Measurements from ENCODE around the gene GTF2H1.
A peak's percentile ranks its signal among the peaks of the same experiment; 100 is the strongest.
"Not testable (repeated sequence)": the region's sequence is repeated elsewhere in the genome, so short reads cannot be mapped to it uniquely, and the experiment has no call there.

Gene GTF2H1

GRCh38 chr11:18312012-18312411 lies 10.4 kb upstream of the GTF2H1 start:
- Mint-ChIP-seq H3K4me1 (ENCODE audit: low read depth) (peaks cover 15% of the 10 kb centered on the region), H3K27me3 (no peaks in the 10 kb centered on the region), H3K9me3 (no peaks in the 10 kb centered on the region), H3K4me3 (no peak overlapping the region), H3K36me3 (ENCODE audit: low read depth) (peaks cover 83% of the 10 kb centered on the region), H3K27ac (no peak overlapping the region)
- no peak for DNase-seq

- H3K4me1 Mint-ChIP-seq (ENCODE audit: low read depth), result peaks cover 20% of the 10 kb centered on the region
- no peak for DNase-seq
- H3K4me3 Mint-ChIP-seq, result no peak overlapping the region
- H3K9me3 Mint-ChIP-seq, result no peaks in the 10 kb centered on the region
- H3K27ac Mint-ChIP-seq, result no peak overlapping the region
- peaks cover 81% of the 10 kb centered on the region for H3K36me3 Mint-ChIP-seq (ENCODE audit: low read depth)
- H3K27me3 Mint-ChIP-seq, result no peaks in the 10 kb centered on the region
These were observed 9.5 kb upstream of the GTF2H1 start for GRCh38 chr11:18312663-18313420.

GRCh38 chr11:18313965-18314763 lies 8.2 kb upstream of the GTF2H1 start:
- Mint-ChIP-seq H3K4me1 (ENCODE audit: low read depth) (peaks cover 31% of the 10 kb centered on the region), H3K4me3 (no peak overlapping the region), H3K9me3 (no peaks in the 10 kb centered on the region), H3K27ac (no peak overlapping the region), H3K36me3 (ENCODE audit: low read depth) (peaks cover 76% of the 10 kb centered on the region), H3K27me3 (no peaks in the 10 kb centered on the region)
- no peak for DNase-seq

- Mint-ChIP-seq H3K9me3 (no peaks in the 10 kb centered on the region), H3K27me3 (no peaks in the 10 kb centered on the region), H3K27ac (no peak overlapping the region), H3K4me1 (ENCODE audit: low read depth) (peaks cover 39% of the 10 kb centered on the region), H3K36me3 (ENCODE audit: low read depth) (peaks cover 73% of the 10 kb centered on the region), H3K4me3 (no peak overlapping the region)
- DNase-seq, result no peak
These were observed 7.4 kb upstream of the GTF2H1 start for GRCh38 chr11:18314784-18315523.

GRCh38 chr11:18315893-18316292 lies 6.5 kb upstream of the GTF2H1 start:
- peaks cover 47% of the 10 kb centered on the region for H3K4me1 Mint-ChIP-seq (ENCODE audit: low read depth)
- no peaks in the 10 kb centered on the region for H3K27me3 Mint-ChIP-seq
- peaks cover 63% of the 10 kb centered on the region for H3K36me3 Mint-ChIP-seq (ENCODE audit: low read depth)
- H3K9me3 Mint-ChIP-seq, result no peaks in the 10 kb centered on the region
- no peak overlapping the region for H3K27ac Mint-ChIP-seq
- no peak for DNase-seq
- no peak overlapping the region for H3K4me3 Mint-ChIP-seq

GRCh38 chr11:18317551-18317950 lies 4.8 kb upstream of the GTF2H1 start:
- H3K36me3 Mint-ChIP-seq (ENCODE audit: low read depth), result peaks cover 64% of the 10 kb centered on the region
- no peaks in the 10 kb centered on the region for H3K27me3 Mint-ChIP-seq
- H3K4me1 Mint-ChIP-seq (ENCODE audit: low read depth), result peaks cover 52% of the 10 kb centered on the region
- H3K27ac Mint-ChIP-seq, result no peak overlapping the region
- no peak overlapping the region for H3K4me3 Mint-ChIP-seq
- no peak for DNase-seq
- no peaks in the 10 kb centered on the region for H3K9me3 Mint-ChIP-seq

- Mint-ChIP-seq H3K27me3 (no peaks in the 10 kb centered on the region), H3K36me3 (ENCODE audit: low read depth) (peaks cover 77% of the 10 kb centered on the region), H3K4me3 (peak overlapping the region; percentile 98), H3K4me1 (ENCODE audit: low read depth) (peaks cover 62% of the 10 kb centered on the region), H3K9me3 (no peaks in the 10 kb centered on the region), H3K27ac (peak overlapping the region; percentile 51)
- DNase-seq, result no peak
These were observed 2.5 kb upstream of the GTF2H1 start for GRCh38 chr11:18319914-18320313.

GRCh38 chr11:18320617-18321016 lies 1.8 kb upstream of the GTF2H1 start:
- Mint-ChIP-seq H3K4me3 (peak overlapping the region; percentile 98), H3K9me3 (no peaks in the 10 kb centered on the region), H3K4me1 (ENCODE audit: low read depth) (peaks cover 66% of the 10 kb centered on the region), H3K27ac (peak overlapping the region; percentile 20), H3K27me3 (no peaks in the 10 kb centered on the region), H3K36me3 (ENCODE audit: low read depth) (peaks cover 79% of the 10 kb centered on the region)
- DNase-seq, result no peak

- Mint-ChIP-seq H3K9me3 (no peaks in the 10 kb centered on the region), H3K36me3 (ENCODE audit: low read depth) (peaks cover 76% of the 10 kb centered on the region), H3K27ac (peak overlapping the region; percentile 100), H3K27me3 (no peaks in the 10 kb centered on the region), H3K4me3 (peak overlapping the region; percentile 98), H3K4me1 (ENCODE audit: low read depth) (peaks cover 72% of the 10 kb centered on the region)
- DNase-seq, result no peak
These were observed 794 bp upstream of the GTF2H1 start for GRCh38 chr11:18321578-18321968.

- peak overlapping the region; percentile 98 for H3K4me3 Mint-ChIP-seq
- DNase-seq, result no peak
- H3K36me3 Mint-ChIP-seq (ENCODE audit: low read depth), result peaks cover 76% of the 10 kb centered on the region
- H3K4me1 Mint-ChIP-seq (ENCODE audit: low read depth), result peaks cover 70% of the 10 kb centered on the region
- H3K27me3 Mint-ChIP-seq, result no peaks in the 10 kb centered on the region
- no peaks in the 10 kb centered on the region for H3K9me3 Mint-ChIP-seq
- H3K27ac Mint-ChIP-seq, result peak overlapping the region; percentile 100
These were observed 627 bp downstream of the GTF2H1 start for GRCh38 chr11:18322818-18323570.

GRCh38 chr11:18323881-18324280 lies 1.5 kb downstream of the GTF2H1 start:
- Mint-ChIP-seq H3K36me3 (ENCODE audit: low read depth) (peaks cover 73% of the 10 kb centered on the region), H3K4me3 (peak overlapping the region; percentile 98), H3K4me1 (ENCODE audit: low read depth) (peaks cover 67% of the 10 kb centered on the region), H3K27ac (peak overlapping the region; percentile 100)
- H3K27me3 Mint-ChIP-seq, DNase-seq, H3K9me3 Mint-ChIP-seq: not testable (repeated sequence)

GRCh38 chr11:18324381-18324780 lies 2.0 kb downstream of the GTF2H1 start:
- Mint-ChIP-seq H3K4me3 (peak overlapping the region; percentile 98), H3K9me3 (no peaks in the 10 kb centered on the region), H3K4me1 (ENCODE audit: low read depth) (peaks cover 67% of the 10 kb centered on the region), H3K27ac (peak overlapping the region; percentile 100), H3K36me3 (ENCODE audit: low read depth) (peaks cover 78% of the 10 kb centered on the region), H3K27me3 (no peaks in the 10 kb centered on the region)
- no peak for DNase-seq

GRCh38 chr11:18329196-18329870 lies 7.0 kb downstream of the GTF2H1 start:
- Mint-ChIP-seq H3K9me3 (no peaks in the 10 kb centered on the region), H3K27ac (peak overlapping the region; percentile 90), H3K4me1 (ENCODE audit: low read depth) (peaks cover 68% of the 10 kb centered on the region), H3K36me3 (ENCODE audit: low read depth) (peaks cover 86% of the 10 kb centered on the region), H3K27me3 (no peaks in the 10 kb centered on the region), H3K4me3 (peak overlapping the region; percentile 3)
- no peak for DNase-seq

Measured in activated T-cell treated with anti-CD3 and anti-CD28 coated beads, Interleukin-2, amount 50 U/mL, for 24 hours (primary cell).